Fibroblast of skin of left biceps (primary cell): ENCODE measurements around the gene DES.

Source experiments
- DNase-seq, 2 experiments: peaks; one replicate each; pipeline ENCODE4 v3.0.0-alpha.2; 2013; ENCODE audit warnings: low read depth in 2 of 2

The DES gene

DNA sequence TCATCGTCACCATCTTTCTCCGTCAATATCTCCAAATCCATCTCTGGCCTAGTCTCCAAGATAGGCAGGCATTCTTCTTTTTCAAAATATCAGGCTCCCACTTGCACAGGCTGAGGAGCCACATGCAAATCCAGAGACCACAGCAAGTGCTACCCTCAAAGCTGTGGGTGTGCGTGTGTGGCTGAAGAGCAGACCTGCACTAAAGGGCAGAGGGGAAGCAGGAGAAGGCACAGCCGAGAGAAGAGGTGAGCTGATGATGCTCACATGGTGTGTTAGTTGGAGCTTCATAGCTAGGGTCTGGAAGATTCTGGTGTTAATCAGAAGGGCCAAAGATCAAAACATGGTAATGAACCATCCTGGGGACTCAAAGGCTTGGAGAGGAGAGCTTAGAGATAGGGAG is 20.3 kb downstream of the DES start:
- no peak for DNase-seq

DNA sequence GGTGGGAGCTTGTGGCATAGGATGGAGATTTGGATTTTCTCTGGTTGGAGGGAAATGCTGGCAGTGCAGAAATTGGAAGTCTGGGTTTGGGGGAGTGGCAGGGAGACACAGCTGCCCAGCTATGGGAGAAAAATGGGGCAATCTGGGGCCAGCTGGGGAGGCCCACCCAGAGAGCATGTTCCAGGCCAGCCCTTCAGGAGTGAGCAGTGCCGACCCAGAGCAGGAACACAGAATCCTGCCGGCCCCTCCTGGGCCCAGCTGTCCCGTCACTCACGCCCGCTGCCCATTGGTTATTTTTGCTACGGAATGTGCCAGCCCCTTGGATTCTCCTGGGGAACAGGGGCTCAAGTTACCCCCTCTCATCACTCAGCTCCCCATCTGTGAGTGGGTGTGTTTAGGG is 21.3 kb downstream of the DES start:
- DNase-seq: no peak

DNA sequence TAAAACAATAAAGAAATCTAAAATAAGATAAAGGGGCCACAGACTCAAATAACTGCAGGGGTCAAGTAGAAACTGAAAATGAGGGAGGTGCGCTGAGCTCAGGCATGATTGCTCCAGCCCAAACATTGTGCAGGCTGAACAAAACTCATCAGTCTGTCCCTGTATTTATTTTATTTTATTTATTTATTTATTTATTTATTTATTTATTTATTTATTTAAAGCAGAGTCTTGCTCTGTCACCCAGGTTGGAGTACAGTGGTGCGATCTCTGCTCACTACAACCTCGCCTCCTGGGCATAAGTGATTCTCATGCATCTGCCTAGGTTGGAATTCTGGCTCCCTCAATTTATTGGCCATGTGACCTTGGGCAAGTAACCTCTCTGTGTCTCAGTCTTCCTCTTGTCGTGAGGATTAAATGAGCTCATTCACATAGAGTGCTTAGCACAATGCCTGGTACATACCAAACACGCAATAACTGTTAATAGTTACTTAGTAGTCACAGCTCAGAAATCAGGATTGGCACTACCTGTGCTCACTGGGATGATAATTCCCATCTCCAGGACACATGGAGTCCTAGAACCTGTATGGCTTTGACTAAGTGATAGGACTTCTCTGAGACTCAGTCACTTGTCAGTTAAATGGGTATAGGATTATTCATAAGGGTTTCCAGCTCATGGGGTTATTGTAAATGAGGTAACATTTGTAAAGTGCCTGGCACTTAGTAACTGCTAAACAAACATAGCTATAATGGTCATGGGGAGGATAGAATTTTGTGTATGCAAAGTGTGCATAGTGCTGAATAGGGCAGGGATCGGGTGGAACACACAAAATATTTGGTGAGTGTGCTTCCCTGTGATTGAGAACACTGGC is 22.4 kb downstream of the DES start:
- DNase-seq: no peak

DNA sequence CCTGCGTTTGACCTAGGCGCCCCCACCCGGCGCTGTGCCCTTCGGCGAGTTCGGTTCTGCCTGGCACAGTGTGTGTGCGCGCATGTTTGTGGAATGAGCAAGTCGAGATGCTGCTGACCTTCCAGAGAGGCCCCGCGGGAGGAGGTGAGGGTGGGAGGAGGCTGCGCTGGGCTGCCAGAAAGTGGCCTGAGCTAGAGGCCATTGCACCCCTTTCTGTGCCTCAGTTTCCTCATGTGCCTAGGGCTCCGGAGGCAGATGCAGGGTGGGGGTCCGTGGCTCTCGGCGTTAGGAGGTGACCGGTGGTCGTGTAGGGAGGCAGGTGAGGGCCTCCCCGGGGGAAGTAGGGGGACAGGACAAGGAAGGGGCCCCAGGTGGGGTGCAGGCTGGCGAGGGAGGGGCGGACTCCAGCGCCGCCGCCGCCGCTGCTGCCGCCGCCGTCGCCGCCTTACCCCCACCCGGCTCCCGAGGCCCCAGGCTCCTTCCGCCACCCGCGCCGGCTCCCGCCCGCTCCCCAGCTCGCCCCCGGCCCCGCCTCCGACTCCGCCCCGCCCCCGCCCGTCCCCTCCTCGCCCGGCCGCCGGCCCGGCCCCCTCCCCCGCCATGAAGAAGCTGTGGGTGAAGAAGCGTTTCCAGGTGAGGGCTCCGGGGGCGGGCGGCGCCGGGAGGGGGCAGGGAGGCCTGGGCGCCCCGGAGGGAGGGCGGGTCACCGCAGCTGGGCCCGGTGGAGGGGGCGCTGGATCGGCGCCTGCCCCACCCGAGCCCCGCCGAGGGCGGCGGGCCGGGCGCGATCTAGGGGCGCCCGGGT is 23.5 kb downstream of the DES start:
- no peak for DNase-seq

DNA sequence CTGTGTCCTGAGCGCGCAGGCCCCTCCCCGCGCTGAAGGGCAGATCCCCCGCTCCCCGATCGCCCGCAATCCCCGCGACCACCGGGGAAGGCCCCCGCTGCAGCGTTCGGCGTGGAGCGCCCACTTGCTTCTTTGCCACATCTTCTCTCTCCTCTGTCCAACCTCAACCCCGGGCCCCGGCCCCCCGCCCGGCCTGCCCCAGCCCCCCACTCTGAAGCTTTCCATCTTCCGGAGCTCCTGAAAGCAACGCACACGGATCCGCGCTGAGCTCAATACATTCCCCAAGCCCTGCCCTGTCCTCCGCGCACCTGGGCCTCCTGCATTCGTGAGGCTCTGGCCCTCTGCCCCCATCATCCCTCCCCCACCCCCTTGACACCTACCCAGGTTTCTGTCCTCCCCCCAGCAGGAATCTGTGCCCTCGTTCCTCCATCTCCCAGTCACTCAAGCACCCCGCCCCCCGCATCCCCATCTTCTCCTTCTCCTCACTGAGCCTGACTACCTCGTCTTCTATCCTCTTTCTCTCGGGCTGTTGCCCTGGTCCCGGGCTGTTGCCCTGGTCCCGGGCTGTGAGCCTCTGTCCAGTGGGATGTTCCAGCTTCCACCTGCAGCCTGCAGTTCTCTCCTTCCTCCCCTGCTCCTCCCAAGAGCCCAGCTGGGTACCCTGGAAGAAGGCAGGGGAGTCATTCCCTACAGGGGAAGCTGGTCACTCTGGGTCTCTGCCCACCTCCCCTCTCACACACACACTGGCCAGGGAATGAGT is 24.3 kb downstream of the DES start:
- DNase-seq: no peak

DNA sequence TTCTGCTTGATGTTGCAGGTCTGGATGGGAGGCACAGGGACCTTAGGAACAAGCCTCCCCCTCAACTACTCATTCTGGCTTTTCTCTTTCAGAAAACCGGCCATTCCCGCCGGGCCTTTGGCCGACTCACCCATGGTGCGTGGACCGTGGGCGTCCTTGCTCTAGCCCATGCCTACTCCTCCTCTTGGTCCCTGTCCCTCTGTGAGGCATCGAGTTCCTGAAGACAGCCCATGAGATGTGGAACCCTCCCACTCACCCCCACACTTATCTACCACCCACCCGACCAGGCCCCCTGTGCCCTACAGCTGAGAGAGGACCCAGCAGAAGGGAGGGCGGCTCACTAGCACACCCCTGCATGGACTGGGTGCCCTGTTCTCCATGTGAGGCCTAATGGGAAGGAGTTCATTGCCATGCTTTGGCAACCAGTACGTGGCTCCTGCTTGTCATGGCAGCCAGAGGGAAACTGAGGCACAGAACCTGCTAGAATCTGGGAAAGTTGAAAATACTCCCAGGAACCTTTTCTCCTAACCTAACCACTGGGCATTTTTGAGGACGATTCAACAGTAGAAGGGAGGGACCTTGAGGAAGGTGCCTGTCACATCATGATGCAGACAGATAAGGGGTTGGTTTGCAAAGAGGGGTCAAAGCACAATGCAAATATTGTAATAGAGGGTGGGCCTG is 25.0 kb downstream of the DES start:
- DNase-seq: no peak

DNA sequence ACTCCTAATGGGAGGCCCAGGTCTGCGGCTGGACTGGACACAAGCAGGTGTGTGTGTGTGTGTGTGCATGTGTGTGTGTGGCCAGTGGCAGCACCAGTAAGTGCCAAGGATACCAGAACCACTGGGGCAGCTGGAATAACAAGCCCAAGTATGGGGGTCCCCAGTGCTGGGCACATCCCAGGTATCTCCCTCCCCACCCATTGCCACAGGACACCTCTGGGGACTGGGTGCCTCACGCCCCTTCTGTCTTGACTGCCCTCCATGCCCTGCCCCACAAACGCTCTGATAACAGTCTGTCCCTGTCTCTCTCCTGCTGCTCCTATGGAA is 25.5 kb downstream of the DES start:
- no peak for DNase-seq

DNA sequence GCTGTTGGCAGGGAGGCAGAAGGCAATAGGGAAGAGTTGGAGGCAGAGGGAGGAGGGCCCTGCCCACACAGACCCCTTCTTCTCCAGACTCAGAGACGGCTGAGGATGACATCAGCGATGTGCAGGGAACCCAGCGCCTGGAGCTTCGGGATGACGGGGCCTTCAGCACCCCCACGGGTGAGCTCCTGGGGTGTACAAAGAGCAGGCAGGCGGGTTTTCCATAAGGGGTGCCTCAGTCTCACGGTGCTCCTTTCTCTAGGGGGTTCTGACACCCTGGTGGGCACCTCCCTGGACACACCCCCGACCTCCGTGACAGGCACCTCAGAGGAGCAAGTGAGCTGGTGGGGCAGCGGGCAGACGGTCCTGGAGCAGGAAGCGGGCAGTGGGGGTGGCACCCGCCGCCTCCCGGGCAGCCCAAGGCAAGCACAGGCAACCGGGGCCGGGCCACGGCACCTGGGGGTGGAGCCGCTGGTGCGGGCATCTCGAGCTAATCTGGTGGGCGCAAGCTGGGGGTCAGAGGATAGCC is 26.5 kb downstream of the DES start:
- no peak for DNase-seq

DNA sequence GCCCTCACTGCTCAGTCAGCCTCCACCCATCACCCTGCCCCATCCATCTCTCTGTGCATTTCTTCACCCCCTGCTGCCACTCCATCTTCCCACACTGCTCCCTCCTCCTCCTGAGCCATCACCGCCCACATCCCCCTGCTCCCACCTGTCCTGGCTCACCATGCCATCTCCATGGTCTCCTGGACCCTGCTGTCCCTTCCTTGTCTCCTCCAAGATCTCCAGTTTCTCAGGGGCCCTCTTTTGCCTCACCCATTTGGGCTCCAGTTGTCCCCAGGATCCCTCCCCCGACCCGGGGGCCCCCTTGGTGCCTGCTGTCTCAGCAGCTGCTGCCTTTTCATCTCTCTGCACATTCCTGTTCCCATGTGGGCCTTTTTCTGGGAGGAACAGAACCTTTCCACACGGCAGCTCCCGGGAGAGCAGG is 27.1 kb downstream of the DES start:
- DNase-seq: no peak

DNA sequence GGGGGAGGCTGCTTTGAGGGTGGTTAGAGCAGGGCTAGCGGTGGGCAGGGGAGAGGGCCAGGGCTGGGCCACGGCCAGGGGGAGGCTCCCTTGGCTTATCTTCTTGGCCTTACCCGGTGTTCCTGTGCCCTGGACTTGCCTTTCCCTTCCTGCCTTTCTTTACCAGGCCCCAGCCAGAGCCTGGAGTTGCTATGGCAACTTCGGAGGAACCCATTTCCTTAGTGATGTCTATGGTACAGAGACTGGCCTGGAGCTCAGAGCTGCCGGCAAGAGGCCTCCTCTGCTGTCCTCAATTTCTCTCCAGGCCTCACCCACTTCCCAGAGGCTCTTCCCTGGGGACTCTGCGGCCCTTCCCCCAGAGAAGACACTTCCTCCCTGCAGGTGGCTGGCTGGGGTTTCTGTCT is 27.9 kb downstream of the DES start:
- no peak for DNase-seq

DNA sequence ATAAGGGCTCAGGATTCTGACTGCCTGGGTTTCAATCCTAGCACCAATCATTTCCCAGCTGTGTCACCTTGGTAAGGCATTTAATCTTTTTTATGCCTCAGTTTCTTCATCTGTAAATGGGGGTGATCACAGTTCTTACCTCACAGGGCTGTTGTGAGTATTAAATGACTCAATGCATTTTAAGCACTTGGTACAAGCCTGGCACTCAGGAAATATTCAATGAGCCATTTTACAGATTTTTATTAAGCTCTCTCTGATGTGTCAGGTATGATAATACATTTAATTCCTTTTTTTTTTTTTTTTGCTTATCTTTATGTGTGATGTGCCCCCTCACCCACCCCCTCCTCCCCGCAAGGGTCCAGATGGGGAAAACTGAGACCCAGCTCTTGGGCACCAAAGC is 28.5 kb downstream of the DES start:
- DNase-seq: no peak

DNA sequence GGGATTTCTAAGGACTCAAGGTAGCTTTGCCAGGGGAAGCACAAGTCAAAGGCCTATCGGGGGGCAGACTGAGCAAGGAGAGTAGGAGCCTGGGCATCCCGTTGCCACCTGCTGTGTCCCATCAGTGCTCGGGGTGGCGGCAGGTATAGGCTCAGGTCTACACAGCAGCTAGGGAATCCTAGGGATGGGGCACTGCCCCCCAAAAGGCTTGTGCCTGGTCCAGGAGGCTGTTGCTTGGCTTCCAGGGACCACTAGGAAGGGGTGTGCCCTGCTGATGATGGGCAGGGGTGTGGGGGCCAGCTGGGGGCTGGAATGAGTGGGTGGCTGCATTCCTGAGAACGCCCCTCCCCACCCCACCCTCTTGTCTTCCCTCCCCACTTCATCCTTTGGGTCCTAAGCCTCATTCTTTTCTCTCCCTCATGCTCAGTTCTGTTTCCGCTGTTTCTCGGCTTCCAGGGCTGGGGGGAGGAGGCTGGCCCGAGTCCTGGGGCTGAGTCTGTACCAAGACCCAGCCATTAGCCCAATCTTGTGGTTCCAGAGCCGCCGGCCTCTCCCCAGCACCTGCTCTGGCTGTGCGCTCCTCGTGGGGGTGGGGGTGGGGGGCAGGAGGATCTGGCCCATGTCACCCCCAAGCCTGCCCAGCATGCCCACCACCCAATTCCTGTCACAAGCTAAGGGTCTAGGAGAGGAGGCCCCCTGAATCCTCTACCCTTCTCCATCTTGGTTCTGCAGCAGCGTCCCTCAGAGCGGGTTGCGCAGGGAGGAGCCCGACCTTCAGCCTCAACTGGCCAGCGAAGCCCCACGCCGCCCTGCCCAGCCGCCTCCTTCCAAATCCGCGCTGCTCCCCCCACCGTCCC is 29.3 kb downstream of the DES start:
- DNase-seq: no peak

DNA sequence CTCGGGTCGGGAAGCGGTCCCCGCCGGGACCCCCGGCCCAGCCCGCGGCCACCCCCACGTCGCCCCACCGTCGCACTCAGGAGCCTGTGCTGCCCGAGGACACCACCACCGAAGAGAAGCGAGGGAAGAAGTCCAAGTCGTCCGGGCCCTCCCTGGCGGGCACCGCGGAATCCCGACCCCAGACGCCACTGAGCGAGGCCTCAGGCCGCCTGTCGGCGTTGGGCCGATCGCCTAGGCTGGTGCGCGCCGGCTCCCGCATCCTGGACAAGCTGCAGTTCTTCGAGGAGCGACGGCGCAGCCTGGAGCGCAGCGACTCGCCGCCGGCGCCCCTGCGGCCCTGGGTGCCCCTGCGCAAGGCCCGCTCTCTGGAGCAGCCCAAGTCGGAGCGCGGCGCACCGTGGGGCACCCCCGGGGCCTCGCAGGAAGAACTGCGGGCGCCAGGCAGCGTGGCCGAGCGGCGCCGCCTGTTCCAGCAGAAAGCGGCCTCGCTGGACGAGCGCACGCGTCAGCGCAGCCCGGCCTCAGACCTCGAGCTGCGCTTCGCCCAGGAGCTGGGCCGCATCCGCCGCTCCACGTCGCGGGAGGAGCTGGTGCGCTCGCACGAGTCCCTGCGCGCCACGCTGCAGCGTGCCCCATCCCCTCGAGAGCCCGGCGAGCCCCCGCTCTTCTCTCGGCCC is 30.1 kb downstream of the DES start:
- DNase-seq: no peak

DNA sequence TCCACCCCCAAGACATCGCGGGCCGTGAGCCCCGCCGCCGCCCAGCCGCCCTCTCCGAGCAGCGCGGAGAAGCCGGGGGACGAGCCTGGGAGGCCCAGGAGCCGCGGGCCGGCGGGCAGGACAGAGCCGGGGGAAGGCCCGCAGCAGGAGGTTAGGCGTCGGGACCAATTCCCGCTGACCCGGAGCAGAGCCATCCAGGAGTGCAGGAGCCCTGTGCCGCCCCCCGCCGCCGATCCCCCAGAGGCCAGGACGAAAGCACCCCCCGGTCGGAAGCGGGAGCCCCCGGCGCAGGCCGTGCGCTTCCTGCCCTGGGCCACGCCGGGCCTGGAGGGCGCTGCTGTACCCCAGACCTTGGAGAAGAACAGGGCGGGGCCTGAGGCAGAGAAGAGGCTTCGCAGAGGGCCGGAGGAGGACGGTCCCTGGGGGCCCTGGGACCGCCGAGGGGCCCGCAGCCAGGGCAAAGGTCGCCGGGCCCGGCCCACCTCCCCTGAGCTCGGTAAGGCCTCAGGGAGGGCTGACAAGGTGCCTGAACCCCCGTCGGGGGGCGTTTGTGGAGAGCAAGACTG is 30.7 kb downstream of the DES start:
- DNase-seq: no peak

DNA sequence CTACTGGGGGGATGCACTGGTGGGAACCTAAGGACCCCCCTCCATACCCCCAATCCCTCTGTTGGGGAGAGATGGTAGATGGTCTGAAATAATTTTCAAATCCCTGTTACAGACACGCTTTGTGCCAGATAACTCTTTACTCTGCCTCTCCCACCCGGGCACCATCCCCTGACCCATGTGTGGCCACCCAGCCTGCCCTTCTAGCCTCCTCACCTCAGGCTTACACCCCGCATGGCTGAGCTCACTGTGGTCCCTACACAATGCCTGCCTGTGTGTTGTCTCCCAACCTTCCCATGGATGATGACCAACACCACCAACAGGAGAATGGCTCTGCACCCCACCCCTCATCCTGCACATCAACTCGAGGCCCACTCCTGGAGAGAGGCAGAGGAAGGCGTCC is 31.4 kb downstream of the DES start:
- DNase-seq: no peak

DNA sequence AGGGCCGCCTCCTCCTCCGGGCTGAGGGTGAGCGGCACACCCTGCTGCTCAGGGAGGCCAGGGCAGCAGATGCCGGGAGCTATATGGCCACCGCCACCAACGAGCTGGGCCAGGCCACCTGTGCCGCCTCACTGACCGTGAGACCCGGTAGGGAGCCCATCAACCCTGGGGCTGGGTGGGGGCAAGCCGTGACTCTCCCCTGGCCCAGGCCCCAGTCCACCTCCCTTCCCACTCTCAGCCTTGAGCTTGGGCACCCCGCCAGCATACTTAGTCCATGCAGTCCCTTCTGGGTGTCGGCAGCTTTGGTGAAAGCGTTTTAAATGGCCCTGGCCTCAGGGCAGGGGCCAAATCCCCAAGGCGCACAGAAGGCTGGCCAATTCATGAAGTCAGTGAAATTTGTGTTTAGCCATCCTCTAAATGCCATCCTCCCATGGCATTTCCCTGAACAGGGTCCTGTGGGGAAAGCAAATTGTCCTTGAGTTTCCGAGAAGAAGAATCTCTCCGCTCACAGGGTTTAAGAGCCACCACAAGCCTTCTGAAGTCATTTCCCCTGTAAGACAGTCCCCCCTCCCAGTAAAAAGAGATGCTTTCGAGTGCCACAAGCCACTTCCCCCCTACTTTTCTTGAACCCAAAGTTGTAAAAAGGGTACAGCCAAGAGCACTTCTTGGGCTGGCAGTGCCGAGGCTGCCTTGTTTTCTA is 33.6 kb downstream of the DES start:
- no peak for DNase-seq

DNA sequence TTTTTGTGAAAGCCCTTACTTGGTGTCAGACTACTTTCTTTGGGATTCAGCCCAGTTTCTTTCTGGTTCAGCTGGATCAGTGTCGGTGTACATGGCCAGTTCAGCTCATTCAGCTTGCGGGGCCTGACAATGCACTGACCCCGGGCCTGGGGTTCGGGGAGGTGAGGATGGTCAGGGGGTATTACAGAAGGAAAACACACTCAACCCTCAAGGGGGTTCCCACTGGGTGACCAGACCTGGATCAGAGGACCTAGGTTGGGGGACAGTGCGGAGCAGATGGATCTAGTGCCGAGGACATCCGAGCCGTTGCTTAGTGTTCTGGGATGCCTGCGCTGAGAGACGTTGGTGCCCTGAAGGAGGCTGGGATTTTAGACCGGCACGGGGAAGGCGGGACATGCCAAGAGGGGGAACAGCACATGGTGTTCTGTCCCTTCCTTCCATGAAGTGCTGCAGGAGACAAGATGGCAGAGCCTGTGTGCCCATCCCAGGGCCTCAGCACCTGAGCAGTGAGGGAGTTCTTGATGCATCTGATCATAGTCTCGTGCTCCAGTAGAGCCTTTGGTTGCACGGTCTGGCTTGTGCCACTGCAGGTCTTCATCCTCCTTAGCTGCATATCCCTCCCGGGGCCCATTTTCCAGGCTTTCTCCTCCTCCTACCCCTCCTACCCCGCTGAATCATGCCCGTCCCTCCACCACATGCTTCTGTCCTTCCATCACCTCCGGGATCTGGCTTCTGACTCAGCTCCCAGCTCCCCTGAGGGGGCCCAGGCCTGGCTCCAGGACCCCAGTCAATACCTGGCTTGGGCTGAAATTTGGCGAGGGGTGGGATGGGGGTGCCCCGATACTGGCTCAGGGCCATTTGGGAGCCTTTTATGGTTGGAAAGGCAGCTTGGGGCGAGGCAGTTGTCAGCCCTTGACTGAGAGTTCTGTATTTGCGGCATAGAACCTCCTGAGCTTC is 34.5 kb downstream of the DES start:
- peak; percentile 97 to 98 for DNase-seq
